Measurements from ENCODE around the gene LSM7.

GRCh38 chr19:2339644-2340310 lies 11.4 kb upstream of the LSM7 start:
- no peak for TF ChIP-seq POLR2A (IDR thresholded peaks at IDR 0.05)
- no peak for TF ChIP-seq CTCF (IDR thresholded peaks at IDR 0.05)

All from lower leg skin (tissue), 3 donors.